Gastroesophageal sphincter (tissue), 3 donors: ENCODE data around the gene GOLGA1.

Experiments used
- POLR2AphosphoS5 ChIP-seq: sonication (generic); formaldehyde crosslinking; IDR thresholded peaks from one replicate; pipeline ENCODE4 v1.6.1; 2017; ENCODE audit warnings: antibody characterized with exemption
- TF ChIP-seq, protein P1 (sequence below), 4 experiments: fragments of 200-600 bp in 2 of 4; fragments of 450-650 bp in 2 of 4; sonication (generic) in 1 of 4; IDR thresholded peaks; one replicate each; pipeline ENCODE4 v1.5.1; 2017 to 2019; ENCODE audit warnings: antibody characterized with exemption in 4 of 4, mild to moderate bottlenecking in 2 of 4, moderate library complexity in 2 of 4

DNA sequence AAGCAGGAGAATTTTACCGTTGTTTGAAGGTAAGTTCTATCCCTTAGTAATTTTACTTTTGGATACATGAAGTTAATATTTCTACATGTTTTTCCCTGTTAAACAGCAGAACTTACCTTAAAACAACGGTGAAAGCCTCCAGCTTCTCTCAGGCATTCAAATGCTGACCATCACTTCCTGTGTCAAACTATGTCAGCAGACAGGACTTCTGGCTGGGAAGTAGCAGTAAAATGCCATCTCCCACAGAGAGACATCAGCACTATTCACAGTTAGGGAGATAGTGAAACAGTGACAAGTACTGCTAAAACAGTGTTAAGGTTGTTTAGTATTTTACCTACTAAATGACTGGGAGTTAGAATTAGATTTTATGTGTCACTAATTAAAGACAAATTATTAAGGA, 34.2 kb upstream of the GOLGA1 start:
- TF ChIP-seq POLR2AphosphoS5, result no peak
- TF ChIP-seq, protein P1, sequence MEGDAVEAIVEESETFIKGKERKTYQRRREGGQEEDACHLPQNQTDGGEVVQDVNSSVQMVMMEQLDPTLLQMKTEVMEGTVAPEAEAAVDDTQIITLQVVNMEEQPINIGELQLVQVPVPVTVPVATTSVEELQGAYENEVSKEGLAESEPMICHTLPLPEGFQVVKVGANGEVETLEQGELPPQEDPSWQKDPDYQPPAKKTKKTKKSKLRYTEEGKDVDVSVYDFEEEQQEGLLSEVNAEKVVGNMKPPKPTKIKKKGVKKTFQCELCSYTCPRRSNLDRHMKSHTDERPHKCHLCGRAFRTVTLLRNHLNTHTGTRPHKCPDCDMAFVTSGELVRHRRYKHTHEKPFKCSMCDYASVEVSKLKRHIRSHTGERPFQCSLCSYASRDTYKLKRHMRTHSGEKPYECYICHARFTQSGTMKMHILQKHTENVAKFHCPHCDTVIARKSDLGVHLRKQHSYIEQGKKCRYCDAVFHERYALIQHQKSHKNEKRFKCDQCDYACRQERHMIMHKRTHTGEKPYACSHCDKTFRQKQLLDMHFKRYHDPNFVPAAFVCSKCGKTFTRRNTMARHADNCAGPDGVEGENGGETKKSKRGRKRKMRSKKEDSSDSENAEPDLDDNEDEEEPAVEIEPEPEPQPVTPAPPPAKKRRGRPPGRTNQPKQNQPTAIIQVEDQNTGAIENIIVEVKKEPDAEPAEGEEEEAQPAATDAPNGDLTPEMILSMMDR (IDR thresholded peaks at IDR 0.05), result no peak
